ENCODE measurements around the gene THAP8.
"Not testable (repeated sequence)": the region's sequence is repeated elsewhere in the genome, so short reads cannot be mapped to it uniquely, and the experiment has no call there.

Gene THAP8

GRCh38 chr19:36067681-36068080 lies 13.6 kb upstream of the THAP8 start:
- no peak for DNase-seq

- DNase-seq: no peak
Measured at GRCh38 chr19:36064826-36065225, 10.7 kb upstream of the THAP8 start.

GRCh38 chr19:36061367-36061766 lies 7.3 kb upstream of the THAP8 start:
- DNase-seq: no peak

DNA sequence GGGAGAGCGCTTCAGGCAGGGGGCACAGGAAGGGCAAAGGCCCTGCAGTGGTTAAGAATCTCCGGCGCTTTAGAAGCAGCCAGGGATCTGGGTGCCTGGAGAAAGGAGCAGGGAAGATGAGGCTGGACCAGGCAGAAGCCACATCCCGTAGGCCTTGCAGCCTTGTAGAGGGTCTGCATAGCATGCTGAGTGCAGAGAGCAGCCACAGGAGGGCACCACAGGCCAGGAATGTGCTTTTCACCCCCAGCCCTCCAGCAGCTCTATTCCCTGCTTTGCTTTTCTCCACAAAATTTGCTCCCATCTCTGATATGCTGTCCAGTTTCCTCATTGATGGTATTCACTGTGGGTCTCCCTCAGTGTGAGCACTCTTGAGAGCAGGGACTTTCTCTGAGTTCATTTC lies 6.3 kb upstream of the THAP8 start:
- DNase-seq: no peak

DNA sequence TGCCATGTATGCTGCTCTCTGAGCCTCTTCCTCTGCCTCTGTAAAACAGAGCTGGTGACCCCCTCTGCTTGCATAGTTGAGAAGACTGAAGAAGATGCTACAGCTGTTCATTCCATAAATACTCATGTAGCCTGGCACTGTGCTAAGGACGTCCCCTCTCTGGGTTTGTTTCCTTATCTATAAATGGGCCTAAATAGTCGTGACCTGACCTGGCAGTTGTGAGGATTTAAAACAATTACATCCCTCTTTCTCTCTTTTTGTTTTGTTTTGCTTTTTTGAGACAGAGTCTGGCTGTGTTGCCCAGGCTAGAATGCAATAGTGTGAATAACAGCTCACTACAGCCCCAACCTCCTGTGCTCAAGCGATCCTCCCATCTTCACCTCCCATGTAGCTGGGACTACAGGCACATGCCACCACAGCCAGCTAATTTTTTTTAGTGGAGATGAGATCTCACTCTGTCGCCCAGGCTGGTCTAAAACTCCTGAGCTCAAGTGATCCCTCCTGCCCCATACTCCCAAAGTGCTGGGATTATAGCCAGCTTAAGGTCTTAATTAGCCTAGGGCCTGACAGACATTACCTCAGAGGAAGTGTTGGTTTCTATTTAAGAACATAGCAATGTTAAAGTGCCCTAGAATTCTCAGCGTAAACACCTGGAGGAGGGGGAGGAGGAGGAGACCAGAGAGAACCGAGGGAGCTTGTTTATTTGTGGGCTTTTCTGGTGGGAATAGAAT lies 5.3 kb upstream of the THAP8 start:
- no peak for DNase-seq

DNA sequence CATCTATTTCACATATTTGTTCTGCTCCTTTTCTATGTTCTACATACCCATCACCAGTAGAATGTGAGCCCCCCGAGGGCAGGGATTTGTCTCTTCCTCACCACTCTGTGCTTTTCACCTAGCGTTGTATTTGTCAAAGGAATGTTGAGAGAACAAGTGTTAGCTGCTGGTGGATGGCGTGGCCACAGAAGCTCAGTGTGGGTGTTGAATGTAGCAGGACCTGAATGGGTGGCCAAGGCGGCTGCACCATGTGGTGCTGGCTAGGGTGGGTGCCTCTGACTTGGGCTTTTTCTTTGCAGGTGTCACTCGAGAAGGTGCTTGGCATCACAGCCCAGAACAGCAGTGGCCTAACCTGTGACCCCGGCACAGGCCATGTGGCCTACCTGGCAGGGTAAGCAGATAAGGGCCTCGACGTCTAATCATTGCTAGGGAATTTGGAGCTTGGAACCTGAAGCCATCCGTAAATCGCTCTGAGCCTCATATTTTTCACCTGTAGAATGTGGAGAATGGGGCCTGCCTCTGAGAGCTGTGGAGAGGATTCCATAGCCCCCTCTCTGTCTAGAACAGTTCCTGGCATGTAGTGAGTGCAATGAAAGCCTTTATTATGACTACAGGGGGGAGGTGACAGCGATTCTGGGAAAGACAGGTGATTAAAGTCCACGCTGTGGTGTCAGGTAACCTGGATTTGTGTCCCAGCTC lies 4.5 kb upstream of the THAP8 start:
- DNase-seq: no peak

DNA sequence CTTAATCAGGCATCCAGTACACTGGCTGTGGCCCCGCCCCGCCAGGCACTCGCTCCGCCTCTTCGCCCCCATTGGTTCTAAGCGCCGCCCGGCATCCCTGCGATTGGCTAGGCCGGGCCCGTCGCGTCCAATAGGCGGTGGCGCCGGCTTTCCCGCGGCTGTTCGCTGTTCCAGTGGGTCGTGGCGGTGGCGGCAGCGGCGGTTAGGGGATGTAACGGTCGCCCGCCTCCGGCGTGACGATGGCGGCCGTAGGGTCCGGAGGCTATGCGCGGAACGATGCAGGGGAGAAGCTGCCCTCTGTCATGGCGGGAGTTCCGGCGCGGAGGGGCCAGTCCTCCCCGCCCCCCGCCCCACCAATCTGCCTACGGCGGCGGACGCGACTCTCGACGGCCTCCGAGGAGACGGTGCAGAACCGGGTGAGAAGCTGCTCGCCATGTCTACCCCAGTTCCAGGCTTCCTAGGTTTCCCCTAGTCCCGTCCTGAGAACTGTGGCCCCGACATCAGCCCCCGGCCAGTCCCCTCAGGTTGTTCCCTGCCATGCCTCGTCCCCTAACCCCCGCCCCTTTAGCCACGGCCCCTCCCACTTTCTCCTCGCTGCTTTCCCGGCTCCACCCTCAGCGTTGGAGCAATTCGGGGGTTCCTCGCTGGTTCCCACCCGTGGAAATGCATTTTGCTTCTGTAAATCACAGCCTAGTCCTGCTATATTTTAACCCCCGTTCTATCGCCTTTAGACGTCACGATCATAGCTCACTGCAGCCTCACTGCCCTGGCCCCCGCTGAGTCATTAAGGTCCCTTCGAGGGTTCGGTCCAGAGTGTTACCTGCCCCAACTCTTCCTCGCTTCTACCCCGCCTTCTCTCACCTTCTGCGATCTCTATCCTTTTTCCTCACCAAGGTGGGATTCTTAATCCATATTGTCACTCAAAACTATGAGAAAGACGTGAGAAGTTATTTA lies 925 bp upstream of the THAP8 start, which contains the start of gene WDR62:
Gene WDR62 (plus strand): TSS at position 165 of the 954 bp plus-strand sequence. CDS start 75 bp downstream, at position 240.
- peak; percentile 92 for DNase-seq

- no peak for DNase-seq
Measured at GRCh38 chr19:36051637-36052036, 2.4 kb downstream of the THAP8 start.

- DNase-seq: peak; percentile 7
Measured at GRCh38 chr19:36051236-36051635, 2.8 kb downstream of the THAP8 start.

DNA sequence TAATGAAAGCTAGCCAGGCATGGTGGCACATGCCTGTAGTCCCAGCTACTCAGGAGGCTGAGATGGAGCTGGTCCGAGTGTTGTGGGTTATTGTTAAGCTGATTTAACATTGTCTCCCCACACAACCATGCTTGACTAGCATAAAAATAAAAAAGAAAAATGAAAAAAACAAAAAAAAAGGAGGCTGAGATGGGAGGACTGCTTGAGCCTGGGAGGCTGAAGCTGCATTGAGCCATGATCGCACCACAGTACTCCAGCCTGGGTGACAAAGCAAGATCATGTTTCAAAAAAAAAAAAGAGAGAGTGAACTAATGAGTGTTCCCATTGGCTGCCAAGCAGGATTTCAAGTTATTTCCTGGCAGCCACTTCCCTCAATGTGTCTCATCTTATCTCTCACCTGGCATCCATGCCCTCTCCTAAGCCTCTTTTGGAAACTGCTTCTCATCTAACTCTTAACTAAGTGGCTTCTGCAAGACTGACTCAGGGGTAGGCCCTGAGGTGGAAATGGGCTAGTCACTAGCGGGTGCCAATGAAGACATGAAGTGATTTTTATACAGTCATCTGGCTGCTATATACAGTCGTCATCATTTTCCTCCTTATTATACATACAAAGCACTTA lies 4.9 kb downstream of the THAP8 start:
- DNase-seq: no peak

- DNase-seq: no peak
Measured at GRCh38 chr19:36047835-36048234, 6.2 kb downstream of the THAP8 start.

DNA sequence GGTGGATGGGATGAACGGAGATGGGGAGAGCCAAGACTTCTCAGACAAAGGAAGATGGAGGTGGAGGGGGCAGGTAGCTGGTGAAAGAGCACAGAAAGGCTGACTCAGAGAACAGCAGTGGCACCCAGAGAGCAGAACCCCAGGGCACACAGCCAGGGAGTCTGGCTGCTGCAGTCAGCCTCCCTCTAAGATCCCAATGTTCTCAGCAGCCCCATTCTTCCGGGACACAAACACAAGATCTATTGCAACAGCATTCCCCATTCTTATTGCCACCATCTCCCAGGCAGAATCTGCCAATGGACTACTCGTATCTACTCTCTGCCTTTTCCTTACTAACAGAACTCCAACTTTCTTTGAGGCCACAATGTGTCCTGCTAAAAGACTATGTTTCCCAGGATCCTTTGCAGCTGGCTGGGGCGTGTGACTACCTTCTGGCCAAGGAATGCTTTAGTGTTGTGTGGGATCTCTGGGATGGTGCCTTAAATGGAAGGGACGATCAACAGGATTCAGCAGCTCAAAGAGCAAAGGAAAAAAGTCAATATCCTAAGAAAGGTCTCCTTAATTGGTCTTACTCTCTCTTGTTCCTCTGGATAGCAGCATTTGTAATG lies 7.5 kb downstream of the THAP8 start:
- no peak for DNase-seq

- no peak for DNase-seq
Measured at GRCh38 chr19:36043952-36044351, 10.1 kb downstream of the THAP8 start.

GRCh38 chr19:36041831-36042230 lies 12.3 kb downstream of the THAP8 start:
- DNase-seq: no peak

GRCh38 chr19:36041092-36041491 lies 13.0 kb downstream of the THAP8 start:
- not testable (repeated sequence) for DNase-seq

GRCh38 chr19:36040495-36040894 lies 13.6 kb downstream of the THAP8 start:
- no peak for DNase-seq

DNA sequence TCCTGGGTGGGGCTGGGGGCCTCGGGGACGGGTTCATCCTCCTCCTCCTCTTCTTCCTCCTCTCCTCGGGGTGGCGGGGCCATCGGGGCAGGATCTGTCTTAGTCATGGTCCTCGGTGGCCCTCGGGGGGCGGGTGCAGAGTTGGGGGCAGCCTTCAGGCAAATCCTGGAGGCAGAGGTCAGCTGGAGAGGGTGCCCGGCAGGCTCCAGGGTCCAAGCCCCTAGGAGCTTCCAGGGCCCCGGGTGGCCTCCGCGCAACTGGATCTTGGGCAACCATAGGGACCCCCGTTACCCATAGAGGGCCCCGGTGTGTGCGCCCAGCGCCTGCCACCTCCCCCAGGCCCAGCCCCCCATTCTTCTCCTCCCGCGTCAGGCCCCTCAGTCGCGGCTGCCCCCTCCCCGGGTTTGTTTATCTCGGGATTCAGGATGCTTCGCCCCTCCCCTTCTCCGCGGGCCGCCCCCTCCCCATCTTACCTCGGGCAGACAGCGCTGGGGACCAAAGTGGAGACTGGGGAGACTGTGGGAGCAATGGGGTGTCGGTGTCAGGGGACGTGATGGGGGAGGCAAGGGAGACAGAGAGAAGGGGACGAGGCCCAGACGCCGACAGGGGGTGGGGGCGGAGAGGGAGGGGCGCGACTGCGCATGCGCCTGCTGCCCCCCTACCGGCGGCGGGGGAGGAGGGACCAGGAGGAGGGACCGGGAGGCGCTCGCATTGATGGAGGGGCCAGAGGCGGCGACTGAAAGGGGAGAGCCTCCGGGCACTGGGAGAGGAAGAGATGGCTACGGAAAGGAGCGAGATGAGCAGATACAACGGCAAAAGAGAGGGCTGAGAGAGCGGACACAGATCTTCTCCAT lies 21.6 kb downstream of the THAP8 start, which contains the start of gene CLIP3:
Gene CLIP3 (minus strand): TSS at position 623 of the 854 bp plus-strand sequence. CDS start 516 bp downstream, at position 107.
- peak; percentile 81 for DNase-seq

- DNase-seq: no peak
Measured at GRCh38 chr19:36031308-36031707, 22.8 kb downstream of the THAP8 start.

DNA sequence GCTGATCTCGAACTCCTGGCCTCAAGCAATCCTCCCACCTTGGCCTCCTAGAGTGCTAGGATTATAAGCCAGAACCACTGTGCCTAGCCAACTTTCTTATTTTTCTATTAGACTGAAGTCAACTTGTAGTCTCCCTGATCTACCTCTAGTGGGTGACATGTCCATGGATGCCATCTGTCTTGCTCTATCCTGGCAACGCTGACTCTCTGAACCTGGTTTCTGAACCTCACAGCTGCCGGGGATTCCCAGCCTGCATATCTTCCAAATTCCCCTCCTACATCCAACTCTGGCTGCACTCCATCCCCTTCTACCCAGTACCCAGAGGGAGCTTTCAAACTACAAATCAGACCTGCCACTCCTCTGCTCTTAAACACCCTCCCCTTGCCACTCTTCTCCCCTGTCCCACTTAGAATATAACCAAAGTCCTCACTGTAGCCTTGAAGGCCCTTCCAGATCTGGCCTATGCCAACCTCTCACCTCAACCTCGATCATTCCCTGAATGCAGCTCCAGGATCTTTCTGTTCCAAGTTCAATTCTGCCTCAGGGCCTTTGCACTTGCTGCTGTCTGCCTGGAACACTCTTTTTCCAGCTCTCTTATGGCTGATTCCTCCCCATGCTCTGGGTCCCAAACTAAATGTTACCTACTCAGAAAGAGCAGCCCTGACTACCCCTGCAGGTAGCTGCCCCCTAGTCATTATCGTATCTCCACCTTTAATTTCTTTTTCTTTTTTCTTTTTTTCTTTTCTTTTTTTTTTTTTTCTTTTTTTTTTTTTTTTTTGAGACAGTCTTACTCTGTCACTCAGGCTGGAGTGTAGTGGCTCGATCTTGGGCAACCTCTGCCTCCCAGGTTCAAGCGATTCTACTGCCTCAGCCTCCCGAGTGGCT lies 23.6 kb downstream of the THAP8 start:
- DNase-seq: no peak
